Dermis blood vessel endothelial cell (primary cell): ENCODE data around the gene MSH2. TPM values are rescaled to one million over a fixed set of nuclear protein-coding genes. Genes with fewer than 3 reads are reported as not detected.
"Not testable (repeated sequence)": the region's sequence is repeated elsewhere in the genome, so short reads cannot be mapped to it uniquely, and the experiment has no call there.

Experiments
- DNase-seq: peaks from one replicate; pipeline ENCODE4 v3.0.0; 2010
- total RNA-seq: library from RNA; depleted of rRNA; stranded (reverse); fragments of >200 nt; gene quantifications from 2 replicates; pipeline ENCODE4 v1.2.3, GENCODE V29; 2014

MSH2 gene
- total RNA-seq, 1 donor from 2014 or later, result 37.3 TPM

GRCh38 chr2:47485177-47485576 lies 82.2 kb downstream of the MSH2 start:
- DNase-seq, result no peak

GRCh38 chr2:47485751-47486300 lies 82.9 kb downstream of the MSH2 start:
- DNase-seq, result no peak

GRCh38 chr2:47486841-47487497 lies 84.0 kb downstream of the MSH2 start:
- no peak for DNase-seq

GRCh38 chr2:47487498-47487875 lies 84.5 kb downstream of the MSH2 start:
- no peak for DNase-seq

GRCh38 chr2:47488870-47489584 lies 86.1 kb downstream of the MSH2 start:
- DNase-seq, result peak; percentile 73

GRCh38 chr2:47490406-47490805 lies 87.5 kb downstream of the MSH2 start:
- DNase-seq, result no peak

GRCh38 chr2:47493317-47494035 lies 90.5 kb downstream of the MSH2 start:
- no peak for DNase-seq

- no peak for DNase-seq
These were observed 91.5 kb downstream of the MSH2 start for GRCh38 chr2:47494267-47495130.

- no peak for DNase-seq
These were observed 95.0 kb downstream of the MSH2 start for GRCh38 chr2:47497843-47498460.

GRCh38 chr2:47499093-47499492 lies 96.1 kb downstream of the MSH2 start:
- no peak for DNase-seq

- DNase-seq, result no peak
These were observed 96.8 kb downstream of the MSH2 start for GRCh38 chr2:47499621-47500309.

- peak; percentile 63 for DNase-seq
These were observed 98.6 kb downstream of the MSH2 start for GRCh38 chr2:47501374-47502200.

GRCh38 chr2:47502498-47502897 lies 99.5 kb downstream of the MSH2 start:
- not testable (repeated sequence) for DNase-seq

GRCh38 chr2:47503481-47504070 lies 100.6 kb downstream of the MSH2 start:
- DNase-seq, result no peak

- DNase-seq, result no peak
These were observed 101.3 kb downstream of the MSH2 start for GRCh38 chr2:47504174-47504810.

- no peak for DNase-seq
These were observed 103.1 kb downstream of the MSH2 start for GRCh38 chr2:47506024-47506423.

GRCh38 chr2:47506436-47506835 lies 103.5 kb downstream of the MSH2 start:
- DNase-seq, result no peak

GRCh38 chr2:47508080-47508479 lies 105.1 kb downstream of the MSH2 start:
- DNase-seq, result no peak

GRCh38 chr2:47508641-47509040 lies 105.7 kb downstream of the MSH2 start:
- DNase-seq, result no peak
